NCI-H187 (cell line): ENCODE data around the gene ADD2.
A peak's percentile ranks its signal among the peaks of the same experiment; 100 is the strongest.

ENCODE experiments used
- DNase-seq, 2 experiments: peaks; one replicate each; lab custom pipeline; 2025; lab: John Stamatoyannopoulos, UW

ADD2 gene

GRCh38 chr2:70697603-70698383 lies 70.2 kb downstream of the ADD2 start:
- no peak for DNase-seq

GRCh38 chr2:70696142-70696541 lies 71.9 kb downstream of the ADD2 start:
- DNase-seq: no peak

GRCh38 chr2:70692256-70692655 lies 75.7 kb downstream of the ADD2 start:
- no peak for DNase-seq

- no peak for DNase-seq
These were observed 76.4 kb downstream of the ADD2 start for GRCh38 chr2:70691497-70692140.

- peak in 1 of 2 experiments; percentile 30 for DNase-seq
These were observed 77.2 kb downstream of the ADD2 start for GRCh38 chr2:70690846-70691245.

GRCh38 chr2:70688427-70688826 lies 79.6 kb downstream of the ADD2 start:
- DNase-seq: no peak

- no peak for DNase-seq
These were observed 80.6 kb downstream of the ADD2 start for GRCh38 chr2:70687461-70687795.

- no peak for DNase-seq
These were observed 81.2 kb downstream of the ADD2 start for GRCh38 chr2:70686577-70687460.

- DNase-seq: peak; percentile 42 to 78
These were observed 82.2 kb downstream of the ADD2 start for GRCh38 chr2:70685771-70686171.

- peak in 1 of 2 experiments; percentile 47 for DNase-seq
These were observed 83.0 kb downstream of the ADD2 start for GRCh38 chr2:70684846-70685622.

- no peak for DNase-seq
These were observed 84.5 kb downstream of the ADD2 start for GRCh38 chr2:70683455-70683854.

- no peak for DNase-seq
These were observed 87.3 kb downstream of the ADD2 start for GRCh38 chr2:70680735-70681134.

GRCh38 chr2:70679259-70679658 lies 88.7 kb downstream of the ADD2 start:
- no peak for DNase-seq

GRCh38 chr2:70678576-70679143 lies 89.3 kb downstream of the ADD2 start:
- DNase-seq: no peak

- no peak for DNase-seq
These were observed 91.5 kb downstream of the ADD2 start for GRCh38 chr2:70676301-70677035.

- no peak for DNase-seq
These were observed 92.1 kb downstream of the ADD2 start for GRCh38 chr2:70675862-70676261.

GRCh38 chr2:70674636-70675430 lies 93.2 kb downstream of the ADD2 start:
- DNase-seq: no peak

- DNase-seq: peak in 1 of 2 experiments; percentile 38
These were observed 94.9 kb downstream of the ADD2 start for GRCh38 chr2:70673041-70673647.

GRCh38 chr2:70671092-70671675 lies 96.8 kb downstream of the ADD2 start:
- no peak for DNase-seq
